GM10248 (cell line): ENCODE data around the gene MAPRE3.
A peak's percentile ranks its signal among the peaks of the same experiment; 100 is the strongest.

Experiments used
- CTCF ChIA-PET: fragments of 300-600 bp; sonication (Branson Sonifier 250); formaldehyde crosslinking; extraction: SDS; loops from one replicate; lab custom pipeline; 2021; ENCODE audit warnings: antibody characterized with exemption; lab: Yijun Ruan, JAX
- POLR2A ChIA-PET: fragments of 350-650 bp; sonication (Branson Sonifier 250); formaldehyde crosslinking; extraction: SDS; loops from one replicate; lab custom pipeline; 2020; ENCODE audit warnings: antibody characterized with exemption; lab: Yijun Ruan, JAX
- DNase-seq: peaks from one replicate; pipeline ENCODE4 v3.0.0; 2012; ENCODE audit errors: extremely low spot score
- CTCF ChIP-seq: IDR thresholded peaks from 2 replicates; pipeline ENCODE4 v1.5.1; 2012; ENCODE audit warnings: mild to moderate bottlenecking, low read depth; ENCODE audit errors: extremely low read depth, missing control alignments, control extremely low read depth

Gene MAPRE3

GRCh38 chr2:27069436-27069835 is 99.0 kb downstream of the MAPRE3 start:
- ChIA-PET POLR2A (interaction anchor here (1.1 kb wide), 1 partner anchor 18 kb away, joined by 3 read pairs; the partner anchor contains the start of gene AGBL5), CTCF (interaction anchor here (1.9 to 3.7 kb wide), 3 partner anchors 11 to 19 kb away, joined by 4 to 13 read pairs (median 9); no protein-coding TSS in a partner anchor)
- DNase-seq, result no peak
- no peak for TF ChIP-seq CTCF

- no peak for TF ChIP-seq CTCF
- ChIA-PET CTCF (interaction anchor here (1.9 to 4.7 kb wide), 3 partner anchors 12 to 18 kb away, joined by 4 to 42 read pairs (median 9); no protein-coding TSS in a partner anchor), POLR2A (no interaction called here)
- DNase-seq, result no peak
These were observed 99.7 kb downstream of the MAPRE3 start for GRCh38 chr2:27069961-27070618.

GRCh38 chr2:27070653-27071276 is 100.3 kb downstream of the MAPRE3 start:
- CTCF ChIA-PET, result interaction anchor here (0.7 to 5.2 kb wide), 9 partner anchors 9 to 109 kb away, joined by 3 to 42 read pairs (median 6); partner anchors contain the start of genes AGBL5 and KHK
- POLR2A ChIA-PET, result interaction anchor here (0.6 to 1.4 kb wide), 6 partner anchors 8 to 308 kb away, joined by 3 to 12 read pairs (median 4); partner anchors contain the start of gene AGBL5
- no peak for TF ChIP-seq CTCF
- no peak for DNase-seq

- peak; percentile 97 for DNase-seq
These were observed 101.0 kb downstream of the MAPRE3 start, which contains the start of gene OST4 for GRCh38 chr2:27071277-27071989. TSS of gene OST4 (minus strand) at chr2:27071654.

GRCh38 chr2:27071990-27072830 is 101.8 kb downstream of the MAPRE3 start:
- POLR2A ChIA-PET, result interaction anchor here (1.0 to 1.4 kb wide), 5 partner anchors 9 to 35 kb away, joined by 4 to 12 read pairs (median 4); partner anchors contain the start of gene AGBL5
- peak; percentile 39 for DNase-seq
- TF ChIP-seq CTCF, result no peak
- CTCF ChIA-PET, result interaction anchor here (0.9 to 5.2 kb wide), 9 partner anchors 10 to 110 kb away, joined by 3 to 42 read pairs (median 3); partner anchors contain the start of genes AGBL5, KHK and TMEM214

More at GRCh38 chr2:27071277-27071989, 101.0 kb downstream of the MAPRE3 start, which contains the start of gene OST4:
- no peak for TF ChIP-seq CTCF
- POLR2A ChIA-PET, result interaction anchor here (0.6 to 1.4 kb wide), 7 partner anchors 9 to 307 kb away, joined by 3 to 12 read pairs (median 4); partner anchors contain the start of gene AGBL5
- CTCF ChIA-PET, result interaction anchor here (0.7 to 5.2 kb wide), 9 partner anchors 8 to 109 kb away, joined by 3 to 42 read pairs (median 3); partner anchors contain the start of genes AGBL5 and KHK
